Thyroid gland (tissue), 4 donors: ENCODE results near the gene COG7.

Experiments used
- CTCF ChIP-seq, 6 experiments: fragments of 200-600 bp in 3 of 6; fragments of 450-650 bp in 3 of 6; sonication (generic) in 3 of 6; IDR thresholded peaks; one replicate each; pipeline ENCODE4 v1.5.1; 2016 to 2019; ENCODE audit warnings: antibody characterized with exemption in 6 of 6, mild to moderate bottlenecking in 2 of 6, inconsistent platforms in 1 of 6, moderate library complexity in 1 of 6
- POLR2A ChIP-seq, 2 donors: fragments of 450-650 bp; IDR thresholded peaks; one replicate each; pipeline ENCODE4 v1.6.1; 2017; ENCODE audit warnings: antibody characterized with exemption in 2 of 2, mild to moderate bottlenecking in 2 of 2, moderate library complexity in 1 of 2

- TF ChIP-seq POLR2A (IDR thresholded peaks at IDR 0.05) (no peak), CTCF (IDR thresholded peaks at IDR 0.05) (no peak)
Measured at GRCh38 chr16:23428351-23428750, 24.6 kb downstream of the COG7 start.
